ENCODE data around the gene SMARCD1.

The SMARCD1 gene

GRCh38 chr12:50084775-50085614 lies at the start of gene SMARCD1:
TSS of gene SMARCD1 (plus strand) at chr12:50085342. CDS start at chr12:50085370, 28 bp downstream.
- DNase-seq, result peak; percentile 87

GRCh38 chr12:50038336-50038735 lies 46.8 kb upstream of the SMARCD1 start:
- no peak for DNase-seq

- DNase-seq, result peak; percentile 90
Measured at GRCh38 chr12:50039151-50039835, 45.8 kb upstream of the SMARCD1 start.

GRCh38 chr12:50040657-50041056 lies 44.5 kb upstream of the SMARCD1 start:
- no peak for DNase-seq

GRCh38 chr12:50041062-50041860 lies 43.9 kb upstream of the SMARCD1 start:
- DNase-seq, result no peak

- no peak for DNase-seq
Measured at GRCh38 chr12:50041962-50042361, 43.2 kb upstream of the SMARCD1 start.

- DNase-seq, result no peak
Measured at GRCh38 chr12:50042693-50043092, 42.4 kb upstream of the SMARCD1 start.

- DNase-seq, result no peak
Measured at GRCh38 chr12:50043308-50043707, 41.8 kb upstream of the SMARCD1 start.

GRCh38 chr12:50043854-50044253 lies 41.3 kb upstream of the SMARCD1 start:
- DNase-seq, result no peak

GRCh38 chr12:50047693-50048250 lies 37.4 kb upstream of the SMARCD1 start:
- no peak for DNase-seq

GRCh38 chr12:50049254-50050118 lies 35.7 kb upstream of the SMARCD1 start:
- no peak for DNase-seq

GRCh38 chr12:50050119-50050385 lies 35.1 kb upstream of the SMARCD1 start:
- no peak for DNase-seq

- no peak for DNase-seq
Measured at GRCh38 chr12:50050410-50051098, 34.6 kb upstream of the SMARCD1 start.

- no peak for DNase-seq
Measured at GRCh38 chr12:50051101-50051806, 33.9 kb upstream of the SMARCD1 start.

GRCh38 chr12:50052544-50052943 lies 32.6 kb upstream of the SMARCD1 start:
- no peak for DNase-seq

- no peak for DNase-seq
Measured at GRCh38 chr12:50052964-50053363, 32.2 kb upstream of the SMARCD1 start.

GRCh38 chr12:50053583-50053982 lies 31.6 kb upstream of the SMARCD1 start:
- DNase-seq, result no peak

GRCh38 chr12:50055831-50056638 lies 29.1 kb upstream of the SMARCD1 start:
- DNase-seq, result peak; percentile 65

- no peak for DNase-seq
Measured at GRCh38 chr12:50056639-50056976, 28.5 kb upstream of the SMARCD1 start.
